Measurements from ENCODE around the gene CARMIL1.

CARMIL1 gene

DNA sequence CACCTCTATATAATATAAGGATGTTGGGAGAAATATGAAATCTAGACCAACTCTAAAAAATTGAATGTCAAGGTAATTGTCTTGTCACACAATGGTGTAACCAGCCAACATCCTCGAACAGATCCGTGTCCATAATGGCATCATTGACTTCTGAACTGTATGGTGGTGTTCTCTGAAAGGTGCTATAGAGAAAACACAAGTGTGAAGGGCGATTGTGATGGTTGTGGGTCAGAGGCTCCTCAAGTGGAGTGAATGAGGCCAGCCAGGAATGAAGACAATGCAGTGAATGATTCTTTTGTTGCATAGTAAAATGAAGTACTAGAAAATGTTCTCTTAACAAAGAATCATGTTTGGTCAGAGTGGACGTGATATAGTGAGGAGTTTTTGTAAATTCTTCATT lies 58.3 kb downstream of the CARMIL1 start (continued):
- TF ChIP-seq CTCF (tag by site-specific recombination; IDR thresholded peaks at IDR 0.05) (no peak), ZNF621 (tag by site-specific recombination; IDR thresholded peaks at IDR 0.05) (no peak), ZNF148 (tag by site-specific recombination; IDR thresholded peaks at IDR 0.05; ENCODE audit: borderline replicate concordance) (no peak), ZNF221 (tag by site-specific recombination; IDR thresholded peaks at IDR 0.05; ENCODE audit: borderline replicate concordance) (no peak), ZNF558 (tag by site-specific recombination; IDR thresholded peaks at IDR 0.05) (no peak), ZNF544 (tag by site-specific recombination; IDR thresholded peaks at IDR 0.05) (no peak), ZNF837 (tag by site-specific recombination; IDR thresholded peaks at IDR 0.05) (no peak)

DNA sequence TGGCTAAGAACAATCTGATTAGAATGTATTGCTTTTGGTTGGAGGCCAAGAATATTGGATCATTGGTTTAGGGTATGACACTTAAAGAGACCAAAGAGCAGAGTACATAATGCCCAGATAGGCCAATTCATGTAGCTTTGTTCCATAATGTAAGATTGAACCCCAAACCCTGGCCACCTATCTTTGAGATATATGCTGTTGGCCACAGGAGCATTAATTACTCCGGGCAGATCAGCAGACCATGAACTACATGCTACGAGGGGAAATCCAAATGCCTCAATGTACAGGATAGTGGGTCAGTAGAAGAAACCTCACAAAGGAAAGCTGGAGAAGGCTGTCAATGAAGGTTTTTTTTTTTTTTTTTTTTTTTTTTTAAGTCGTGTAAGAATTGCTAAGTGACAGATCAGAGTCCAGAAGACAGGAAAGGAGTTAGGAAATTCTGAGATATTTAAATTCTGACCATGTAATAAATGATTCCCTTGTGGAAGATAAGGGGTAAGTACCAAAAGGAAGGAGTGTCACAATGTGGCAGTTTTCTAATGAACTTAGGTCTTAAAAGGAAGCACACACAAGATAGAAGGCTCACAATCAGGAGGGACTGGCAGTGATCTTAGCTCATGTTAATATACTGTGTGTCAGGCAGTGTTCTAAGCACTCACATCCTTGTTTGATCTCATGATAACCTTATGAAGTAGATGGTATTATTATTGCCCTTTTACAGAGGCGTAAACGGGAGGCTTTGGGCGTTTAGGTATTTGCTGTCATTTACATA lies 61.4 kb downstream of the CARMIL1 start:
- H3K27ac ChIP-seq (ENCODE audit: extremely low read depth, low read depth, low read length), result no peak overlapping the region
- CTCF ChIA-PET, result interaction anchor here (0.5 to 0.7 kb wide), 5 partner anchors 17 to 136 kb away, joined by 3 read pairs; no protein-coding TSS in a partner anchor
- no peaks in the 10 kb centered on the region for H3K9me3 ChIP-seq (ENCODE audit: control insufficient read depth, insufficient read depth, low read depth, low read length)
- TF ChIP-seq KLF17 (tag by site-specific recombination; IDR thresholded peaks at IDR 0.05) (0 out of 2 replicates have a peak, but pooled peaks have one; percentile 29), SP3 (tag by site-specific recombination; IDR thresholded peaks at IDR 0.05) (no peak)
- TF ChIP-seq, protein P1, sequence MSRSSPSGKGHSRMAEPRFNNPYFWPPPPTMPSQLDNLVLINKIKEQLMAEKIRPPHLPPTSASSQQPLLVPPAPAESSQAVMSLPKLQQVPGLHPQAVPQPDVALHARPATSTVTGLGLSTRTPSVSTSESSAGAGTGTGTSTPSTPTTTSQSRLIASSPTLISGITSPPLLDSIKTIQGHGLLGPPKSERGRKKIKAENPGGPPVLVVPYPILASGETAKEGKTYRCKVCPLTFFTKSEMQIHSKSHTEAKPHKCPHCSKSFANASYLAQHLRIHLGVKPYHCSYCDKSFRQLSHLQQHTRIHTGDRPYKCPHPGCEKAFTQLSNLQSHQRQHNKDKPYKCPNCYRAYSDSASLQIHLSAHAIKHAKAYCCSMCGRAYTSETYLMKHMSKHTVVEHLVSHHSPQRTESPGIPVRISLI (tag by site-specific recombination; IDR thresholded peaks at IDR 0.05), result peak; percentile 88
- no peaks in the 10 kb centered on the region for H3K36me3 ChIP-seq (ENCODE audit: control insufficient read depth in 2 of 2, insufficient read depth in 1 of 2, low read length in 2 of 2)
- POLR2A ChIA-PET, result interaction anchor here (0.7 kb wide), 1 partner anchor 21 kb away, joined by 4 read pairs; no protein-coding TSS in a partner anchor
- no peak overlapping the region for H3K4me3 ChIP-seq (ENCODE audit: low read depth, low read length)
- H3K4me1 ChIP-seq (ENCODE audit: control insufficient read depth, insufficient read depth, low read length), result peaks cover 20% of the 10 kb centered on the region

DNA sequence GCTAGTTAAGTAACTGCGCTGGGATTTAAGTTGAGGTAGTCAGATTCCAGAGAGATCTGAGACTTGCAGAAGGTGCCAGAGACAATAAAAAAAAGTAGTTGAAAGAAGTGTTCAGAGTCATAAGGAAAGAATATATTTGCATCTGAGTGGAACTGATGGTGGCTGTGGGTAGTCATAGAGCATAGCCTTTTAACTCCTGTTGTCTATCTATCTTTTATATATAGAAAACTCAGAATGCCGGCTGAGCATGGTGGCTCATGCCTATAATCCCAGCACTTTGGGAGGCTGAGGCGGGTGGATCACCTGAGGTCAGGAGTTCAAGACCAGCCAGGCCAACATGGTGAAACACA lies 62.0 kb downstream of the CARMIL1 start:
- H3K4me1 ChIP-seq (ENCODE audit: control insufficient read depth, insufficient read depth, low read length), result peaks cover 19% of the 10 kb centered on the region
- no peaks in the 10 kb centered on the region for H3K9me3 ChIP-seq (ENCODE audit: control insufficient read depth, insufficient read depth, low read depth, low read length)
- ChIA-PET CTCF (interaction anchor here (0.5 to 0.7 kb wide), 2 partner anchors 18 to 136 kb away, joined by 3 read pairs; no protein-coding TSS in a partner anchor), POLR2A (no interaction called here)
- H3K27ac ChIP-seq (ENCODE audit: extremely low read depth, low read depth, low read length), result no peak overlapping the region
- H3K36me3 ChIP-seq (ENCODE audit: control insufficient read depth in 2 of 2, insufficient read depth in 1 of 2, low read length in 2 of 2), result no peaks in the 10 kb centered on the region
- H3K4me3 ChIP-seq (ENCODE audit: low read depth, low read length), result no peak overlapping the region
- TF ChIP-seq ZNF830 (tag by site-specific recombination; IDR thresholded peaks at IDR 0.05; ENCODE audit: low read depth) (no peak), ZBTB8A (tag by site-specific recombination; IDR thresholded peaks at IDR 0.05) (no peak), ZNF629 (tag by site-specific recombination; IDR thresholded peaks at IDR 0.05) (no peak), KLF9 (tag by site-specific recombination; IDR thresholded peaks at IDR 0.05; ENCODE audit: low read depth) (no peak), ZNF610 (tag by site-specific recombination; IDR thresholded peaks at IDR 0.05; ENCODE audit: borderline replicate concordance) (no peak), ZNF670 (tag by site-specific recombination; IDR thresholded peaks at IDR 0.05; ENCODE audit: low read depth) (no peak), ZNF366 (tag by site-specific recombination; conservative IDR thresholded peaks at IDR 0.05) (no peak), MEIS1 (CRISPR knock-in tag; IDR thresholded peaks at IDR 0.05; ENCODE audit: borderline replicate concordance) (no peak), MYNN (tag by site-specific recombination; IDR thresholded peaks at IDR 0.05; ENCODE audit: borderline replicate concordance) (no peak)
- TF ChIP-seq, protein P2, sequence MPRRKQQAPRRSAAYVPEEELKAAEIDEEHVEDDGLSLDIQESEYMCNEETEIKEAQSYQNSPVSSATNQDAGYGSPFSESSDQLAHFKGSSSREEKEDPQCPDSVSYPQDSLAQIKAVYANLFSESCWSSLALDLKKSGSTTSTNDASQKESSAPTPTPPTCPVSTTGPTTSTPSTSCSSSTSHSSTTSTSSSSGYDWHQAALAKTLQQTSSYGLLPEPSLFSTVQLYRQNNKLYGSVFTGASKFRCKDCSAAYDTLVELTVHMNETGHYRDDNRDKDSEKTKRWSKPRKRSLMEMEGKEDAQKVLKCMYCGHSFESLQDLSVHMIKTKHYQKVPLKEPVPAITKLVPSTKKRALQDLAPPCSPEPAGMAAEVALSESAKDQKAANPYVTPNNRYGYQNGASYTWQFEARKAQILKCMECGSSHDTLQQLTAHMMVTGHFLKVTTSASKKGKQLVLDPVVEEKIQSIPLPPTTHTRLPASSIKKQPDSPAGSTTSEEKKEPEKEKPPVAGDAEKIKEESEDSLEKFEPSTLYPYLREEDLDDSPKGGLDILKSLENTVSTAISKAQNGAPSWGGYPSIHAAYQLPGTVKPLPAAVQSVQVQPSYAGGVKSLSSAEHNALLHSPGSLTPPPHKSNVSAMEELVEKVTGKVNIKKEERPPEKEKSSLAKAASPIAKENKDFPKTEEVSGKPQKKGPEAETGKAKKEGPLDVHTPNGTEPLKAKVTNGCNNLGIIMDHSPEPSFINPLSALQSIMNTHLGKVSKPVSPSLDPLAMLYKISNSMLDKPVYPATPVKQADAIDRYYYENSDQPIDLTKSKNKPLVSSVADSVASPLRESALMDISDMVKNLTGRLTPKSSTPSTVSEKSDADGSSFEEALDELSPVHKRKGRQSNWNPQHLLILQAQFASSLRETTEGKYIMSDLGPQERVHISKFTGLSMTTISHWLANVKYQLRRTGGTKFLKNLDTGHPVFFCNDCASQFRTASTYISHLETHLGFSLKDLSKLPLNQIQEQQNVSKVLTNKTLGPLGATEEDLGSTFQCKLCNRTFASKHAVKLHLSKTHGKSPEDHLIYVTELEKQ (tag by site-specific recombination; IDR thresholded peaks at IDR 0.05; ENCODE audit: borderline replicate concordance), result no peak
- TF ChIP-seq, protein P1 (tag by site-specific recombination; IDR thresholded peaks at IDR 0.05), result no peak
